Tongue (tissue), 2 donors: ENCODE data around the gene CHRD. TPM values are rescaled to one million over a fixed set of nuclear protein-coding genes. Genes with fewer than 3 reads are reported as not detected.
"Not testable (repeated sequence)": the region's sequence is repeated elsewhere in the genome, so short reads cannot be mapped to it uniquely, and the experiment has no call there.

Experiments used
- DNase-seq: peaks from one replicate; pipeline ENCODE4 v3.0.0-alpha.2; 2015
- total RNA-seq: library from RNA; depleted of rRNA; stranded (reverse); fragments of >200 nt; gene quantifications from one replicate; pipeline ENCODE4 v1.2.3, GENCODE V29; 2014

CHRD gene
- 33.5 TPM for total RNA-seq

DNA sequence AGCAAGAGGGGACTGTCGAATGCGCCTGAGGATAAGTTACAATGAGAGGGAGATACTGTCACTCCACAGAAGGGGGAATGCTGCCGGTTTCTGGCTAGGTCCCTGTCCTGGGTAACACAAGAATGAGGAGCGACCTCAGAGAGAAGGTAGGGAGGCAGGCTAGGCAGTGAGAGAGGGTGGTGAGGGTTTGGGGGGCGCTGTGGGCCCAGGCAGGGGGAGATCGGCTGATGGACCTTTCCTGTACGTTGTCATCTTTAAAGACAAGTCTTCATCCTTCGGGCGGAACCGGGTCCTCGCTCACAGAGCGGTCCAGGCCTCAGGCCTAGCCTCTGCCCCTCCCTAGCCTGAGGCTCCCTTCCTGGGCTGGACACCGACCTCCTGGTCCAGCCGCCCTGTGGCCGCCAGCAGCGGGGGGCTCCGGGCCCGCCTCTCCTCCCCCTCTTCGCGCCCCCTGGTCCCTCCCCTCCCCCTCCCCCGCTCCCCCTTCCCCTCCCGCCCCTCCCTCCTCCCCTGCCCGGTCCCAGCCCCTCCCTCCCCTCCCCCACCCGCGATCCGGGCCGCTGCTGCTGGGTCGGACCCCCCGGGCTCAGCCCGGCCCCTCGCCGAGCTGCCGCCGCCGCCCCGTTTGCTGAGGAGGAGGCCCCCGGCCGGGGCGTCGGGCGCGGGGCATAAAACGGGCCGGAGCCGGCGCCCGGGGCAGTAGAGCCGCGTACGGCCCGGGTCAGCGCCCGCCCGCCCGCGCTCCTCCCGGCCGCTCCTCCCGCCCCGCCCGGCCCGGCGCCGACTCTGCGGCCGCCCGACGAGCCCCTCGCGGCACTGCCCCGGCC lies at the start of gene CHRD:
Gene CHRD (plus strand): TSS at position 697 of the 827 bp plus-strand sequence. CDS start 265 bp downstream, outside the sequence.
- DNase-seq = peak; percentile 53

DNA sequence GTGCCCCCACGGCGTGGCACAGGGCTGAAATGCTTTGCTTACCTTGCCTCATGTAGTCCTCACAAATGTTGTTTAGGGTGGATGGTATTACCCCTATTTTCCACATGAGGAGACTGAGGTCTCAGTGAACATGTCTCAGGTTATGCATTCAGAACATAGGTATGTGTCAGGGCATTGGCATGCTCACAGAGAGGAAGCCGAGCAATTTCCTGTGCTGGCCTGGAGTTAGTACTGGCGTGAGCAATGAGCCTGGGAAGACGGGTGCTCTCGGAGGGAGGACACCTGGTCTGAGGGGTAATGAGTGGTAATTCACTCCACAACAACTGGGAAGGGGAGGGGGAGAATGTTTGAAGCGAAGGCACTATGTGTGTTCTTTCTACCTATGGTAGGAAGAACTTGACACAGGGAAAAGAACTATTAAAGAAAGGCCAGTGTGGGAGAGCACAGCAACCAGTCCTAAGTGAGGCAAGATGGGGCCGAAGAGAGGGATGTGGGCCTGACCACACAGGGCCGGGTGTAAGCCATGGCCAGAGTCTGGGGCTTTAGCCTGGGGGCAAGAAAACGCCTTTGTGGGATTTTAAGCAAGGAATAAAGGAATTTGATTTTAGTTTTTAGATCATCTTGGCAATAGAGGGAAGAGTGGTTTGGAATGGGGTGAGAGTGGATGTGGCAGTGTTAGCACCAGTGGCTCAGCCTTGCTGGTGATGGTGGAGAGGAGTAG lies 47.3 kb upstream of the CHRD start:
- no peak for DNase-seq

DNA sequence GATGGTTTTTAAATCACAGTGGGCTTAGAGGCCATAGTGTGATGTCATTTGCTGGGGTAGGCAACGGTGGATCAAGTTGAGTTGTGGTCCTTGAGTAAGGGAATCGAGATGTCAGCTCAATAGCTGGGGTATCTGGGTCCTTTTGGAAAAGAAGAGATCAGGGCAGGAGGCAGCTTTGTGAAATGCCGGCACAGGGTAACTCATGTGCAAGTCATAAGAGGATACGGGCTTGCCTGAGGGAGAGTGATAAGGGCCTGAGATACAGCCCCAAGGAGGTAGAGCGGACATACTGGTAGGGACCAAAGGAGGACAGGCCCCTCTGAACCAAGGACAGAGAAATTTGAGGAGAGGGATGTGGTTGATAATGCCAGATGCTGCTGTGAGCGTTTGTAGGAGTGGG lies 46.7 kb upstream of the CHRD start:
- DNase-seq = no peak

DNA sequence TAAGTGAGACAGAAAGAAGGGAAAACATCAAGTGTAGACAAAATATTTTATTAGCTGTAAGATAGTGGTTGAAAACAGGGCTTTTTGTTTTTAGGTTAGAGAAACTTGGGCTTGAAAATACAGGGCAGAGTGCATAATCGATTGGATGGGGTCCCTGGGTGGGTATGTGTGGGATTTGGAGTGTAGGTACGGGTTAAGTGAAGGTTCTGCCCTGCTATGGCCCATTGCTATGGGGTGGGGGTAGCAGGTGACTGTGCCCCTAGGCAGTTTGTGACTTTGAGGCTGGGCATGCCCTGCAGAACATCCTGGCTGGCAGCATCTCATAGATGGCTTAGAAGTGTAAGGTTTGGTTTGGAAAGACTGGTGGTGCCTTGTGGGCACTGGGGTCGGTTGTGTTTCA lies 46.2 kb upstream of the CHRD start:
- DNase-seq = no peak

DNA sequence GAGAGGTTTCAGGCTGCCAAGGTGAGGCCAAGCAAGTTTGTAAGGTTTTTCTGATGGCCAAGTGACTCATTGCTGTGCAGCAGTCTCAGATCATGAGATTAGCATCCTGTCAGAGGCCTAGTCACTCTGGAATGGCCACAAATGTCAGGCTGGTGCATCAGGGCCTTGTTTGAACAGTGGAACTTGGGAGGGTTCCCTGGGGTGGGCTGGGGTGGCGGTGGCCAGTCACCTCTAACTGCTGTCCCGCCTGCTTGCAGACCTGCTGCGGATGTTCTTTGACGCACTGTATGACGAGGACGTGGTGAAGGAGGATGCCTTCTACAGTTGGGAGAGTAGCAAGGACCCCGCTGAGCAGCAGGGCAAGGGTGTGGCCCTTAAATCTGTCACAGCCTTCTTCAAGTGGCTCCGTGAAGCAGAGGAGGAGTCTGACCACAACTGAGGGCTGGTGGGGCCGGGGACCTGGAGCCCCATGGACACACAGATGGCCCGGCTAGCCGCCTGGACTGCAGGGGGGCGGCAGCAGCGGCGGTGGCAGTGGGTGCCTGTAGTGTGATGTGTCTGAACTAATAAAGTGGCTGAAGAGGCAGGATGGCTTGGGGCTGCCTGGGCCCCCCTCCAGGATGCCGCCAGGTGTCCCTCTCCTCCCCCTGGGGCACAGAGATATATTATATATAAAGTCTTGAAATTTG lies 45.2 kb upstream of the CHRD start:
- DNase-seq = no peak

DNA sequence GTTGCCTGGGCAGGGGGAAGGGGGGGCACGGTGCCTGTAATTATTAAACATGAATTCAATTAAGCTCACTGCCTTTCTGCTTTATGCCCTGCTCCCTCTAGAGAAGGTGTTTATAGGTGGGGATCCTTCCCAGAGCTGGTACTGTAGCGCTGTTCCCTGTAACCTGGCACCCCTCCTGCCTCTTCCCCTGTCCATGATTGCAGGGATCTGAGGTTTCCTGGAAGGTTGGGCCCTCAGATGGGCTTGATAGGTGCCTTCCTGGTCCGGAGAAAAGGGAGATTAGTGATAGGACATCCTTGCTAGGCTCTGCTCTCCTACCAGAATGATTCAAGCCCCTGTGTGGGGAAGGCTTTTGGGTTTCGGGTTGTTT lies 44.6 kb upstream of the CHRD start:
- no peak for DNase-seq

DNA sequence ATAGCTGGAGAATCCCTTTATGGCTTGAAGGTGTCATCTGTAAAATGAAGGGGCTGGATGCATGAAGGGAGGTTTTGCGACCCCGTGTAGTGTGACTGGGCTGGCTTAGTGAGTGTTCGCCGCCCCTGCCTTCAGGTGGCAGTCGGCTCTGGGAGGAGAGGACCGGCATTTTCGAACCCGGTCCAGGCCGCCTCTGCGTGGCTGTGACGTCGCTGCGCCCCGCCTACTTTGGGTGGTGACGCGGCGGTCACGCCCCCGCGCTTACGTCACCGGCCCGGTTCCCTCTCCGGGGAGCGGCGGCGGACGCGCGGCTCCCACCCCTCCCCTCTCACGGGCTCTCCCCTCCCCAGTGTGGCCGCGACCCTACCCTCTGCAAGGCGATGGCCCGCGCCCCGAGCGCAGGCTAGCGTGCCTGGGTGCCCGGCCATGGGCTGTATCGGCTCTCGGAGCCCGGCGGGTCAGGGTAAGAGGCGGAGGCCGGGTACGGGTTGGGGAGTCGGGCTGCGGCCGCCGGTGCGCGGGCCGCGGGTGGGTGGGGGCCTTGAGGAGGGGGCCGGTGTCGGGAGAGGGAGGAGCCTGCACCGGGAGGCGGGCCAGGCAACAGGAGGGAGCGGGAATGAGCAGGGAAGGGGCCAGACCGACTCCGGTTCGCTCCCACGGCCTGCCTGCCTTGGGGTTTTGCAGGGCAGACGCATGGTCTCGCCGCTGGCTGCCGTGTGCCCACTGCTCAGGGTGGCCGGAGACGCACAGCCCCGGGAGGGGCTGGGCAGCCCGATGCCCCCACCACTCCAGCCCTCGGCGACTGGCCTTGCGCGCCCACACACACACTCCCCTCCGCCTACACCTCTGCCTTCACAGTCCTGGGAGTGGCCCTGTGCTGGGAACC lies 44.0 kb upstream of the CHRD start:
- DNase-seq = peak; percentile 93

DNA sequence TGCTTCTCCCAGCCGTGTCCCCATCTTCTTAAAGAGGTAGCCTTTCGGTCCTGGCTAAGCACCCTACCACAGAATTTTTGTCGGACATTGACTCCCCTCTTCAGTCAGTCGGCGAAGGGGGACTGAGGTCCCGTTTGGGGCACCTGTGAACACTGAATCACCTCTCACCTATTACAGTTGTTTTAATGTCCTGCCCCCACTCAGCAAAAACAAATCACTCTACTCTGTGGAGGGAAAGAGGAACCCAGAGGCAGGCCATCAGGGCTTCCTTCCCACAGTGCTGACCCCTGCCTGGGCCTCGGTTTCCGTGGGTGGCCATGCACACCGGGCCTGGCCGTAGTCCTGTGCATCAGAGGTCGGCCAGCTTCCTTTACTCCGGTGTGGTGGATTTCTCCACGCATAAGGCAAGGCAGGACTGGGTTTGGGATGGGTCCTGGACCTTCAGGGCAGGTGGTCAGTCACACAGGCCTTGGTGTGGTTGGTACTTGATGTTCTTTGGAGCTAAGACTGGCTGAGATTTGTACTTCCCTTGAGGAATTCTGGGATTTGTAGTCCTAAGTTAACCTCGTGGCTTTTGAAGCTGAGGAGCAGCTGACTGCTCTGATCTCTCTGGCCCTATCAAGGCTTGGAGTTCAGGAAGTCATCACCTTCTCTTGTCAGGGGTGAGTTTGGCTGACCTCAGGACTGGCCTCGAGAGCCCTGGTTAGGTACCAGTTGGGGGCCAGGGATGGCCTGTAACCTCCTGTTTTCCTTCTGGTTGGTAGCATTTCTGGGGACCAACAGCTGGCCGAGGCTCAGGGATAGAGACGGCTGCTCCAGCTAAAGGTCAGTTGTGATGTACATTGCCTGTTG lies 43.1 kb upstream of the CHRD start:
- peak; percentile 75 for DNase-seq

DNA sequence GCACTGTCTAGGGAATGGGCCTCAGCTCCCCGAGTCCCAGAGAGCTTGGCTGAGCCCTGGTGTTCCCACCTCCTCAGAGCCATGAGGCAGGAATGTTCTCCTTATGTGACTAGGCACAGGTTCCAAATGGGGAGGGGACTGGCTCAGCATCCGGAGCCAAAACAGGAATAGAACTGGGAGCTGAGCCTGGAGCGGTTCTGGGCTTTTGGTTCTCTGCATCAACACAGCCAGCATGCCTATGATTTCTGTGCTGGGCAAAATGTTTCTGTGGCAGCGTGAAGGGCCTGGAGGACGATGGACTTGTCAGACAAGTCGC lies 42.5 kb upstream of the CHRD start, which contains the start of gene FAM131A:
Gene FAM131A (plus strand): TSS at position 202 of the 316 bp plus-strand sequence. CDS start 31 bp downstream, at position 233.
- DNase-seq = peak; percentile 83

DNA sequence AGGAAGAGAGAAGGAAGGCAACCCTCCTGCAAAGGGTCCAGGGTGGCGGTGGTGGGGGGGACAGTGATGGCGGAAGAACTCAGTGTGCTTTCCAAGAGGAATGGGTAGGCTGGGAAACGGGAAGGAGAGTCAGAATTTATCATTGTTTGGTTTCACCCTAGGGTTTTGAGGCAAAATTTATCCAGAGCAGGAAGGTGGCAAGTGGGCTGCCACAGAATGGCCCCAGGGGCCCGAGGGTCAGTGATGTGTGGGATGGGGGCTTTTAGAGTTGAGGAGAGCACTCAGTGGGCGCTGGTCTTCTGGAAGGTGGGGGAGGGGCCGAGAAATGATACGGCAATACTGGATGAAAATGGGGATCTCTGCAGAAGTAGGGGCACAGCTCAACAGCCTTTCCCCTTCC lies 41.9 kb upstream of the CHRD start:
- no peak for DNase-seq

DNA sequence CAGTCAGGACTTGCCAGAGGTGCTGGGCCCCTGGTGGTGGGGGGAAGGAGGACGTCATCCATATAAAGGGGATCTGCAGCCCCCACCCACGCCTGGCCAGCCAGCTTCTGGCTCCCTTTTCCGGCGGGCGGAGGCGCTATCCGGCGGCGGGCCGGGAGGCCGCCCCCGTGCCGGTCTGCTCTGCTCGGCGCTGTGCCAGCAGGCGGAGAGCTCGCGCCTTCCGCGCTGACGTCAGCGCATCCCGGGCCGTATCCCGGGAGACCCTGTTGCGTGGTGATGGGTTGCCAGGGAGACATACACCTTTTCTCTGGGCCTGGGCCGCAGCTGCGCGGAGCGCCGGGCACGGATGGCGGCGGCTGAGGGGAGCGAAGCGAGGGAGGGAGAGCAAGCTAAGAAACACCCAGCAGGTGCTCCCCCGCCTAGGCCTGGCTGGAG lies 41.3 kb upstream of the CHRD start:
- DNase-seq = peak; percentile 92

DNA sequence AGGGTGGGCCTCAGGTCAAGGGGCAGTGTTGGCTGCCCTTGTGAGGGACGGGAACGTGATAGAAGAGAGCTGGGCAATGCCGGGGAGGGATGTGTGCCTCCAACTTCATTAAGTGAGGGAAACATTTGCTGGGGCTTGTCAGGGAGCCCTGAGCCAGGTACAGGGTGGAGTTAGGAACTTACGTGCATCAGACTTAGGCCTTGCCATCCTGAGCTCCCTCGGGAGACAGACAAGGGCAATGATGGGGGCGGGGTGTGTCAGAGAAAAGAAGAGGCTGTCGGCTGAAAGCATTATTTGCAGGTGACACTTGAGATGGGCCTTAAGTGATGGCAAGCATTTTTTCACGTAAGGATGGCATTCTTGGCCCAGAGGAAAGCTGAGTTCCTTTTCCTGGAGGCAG lies 40.9 kb upstream of the CHRD start:
- no peak for DNase-seq

DNA sequence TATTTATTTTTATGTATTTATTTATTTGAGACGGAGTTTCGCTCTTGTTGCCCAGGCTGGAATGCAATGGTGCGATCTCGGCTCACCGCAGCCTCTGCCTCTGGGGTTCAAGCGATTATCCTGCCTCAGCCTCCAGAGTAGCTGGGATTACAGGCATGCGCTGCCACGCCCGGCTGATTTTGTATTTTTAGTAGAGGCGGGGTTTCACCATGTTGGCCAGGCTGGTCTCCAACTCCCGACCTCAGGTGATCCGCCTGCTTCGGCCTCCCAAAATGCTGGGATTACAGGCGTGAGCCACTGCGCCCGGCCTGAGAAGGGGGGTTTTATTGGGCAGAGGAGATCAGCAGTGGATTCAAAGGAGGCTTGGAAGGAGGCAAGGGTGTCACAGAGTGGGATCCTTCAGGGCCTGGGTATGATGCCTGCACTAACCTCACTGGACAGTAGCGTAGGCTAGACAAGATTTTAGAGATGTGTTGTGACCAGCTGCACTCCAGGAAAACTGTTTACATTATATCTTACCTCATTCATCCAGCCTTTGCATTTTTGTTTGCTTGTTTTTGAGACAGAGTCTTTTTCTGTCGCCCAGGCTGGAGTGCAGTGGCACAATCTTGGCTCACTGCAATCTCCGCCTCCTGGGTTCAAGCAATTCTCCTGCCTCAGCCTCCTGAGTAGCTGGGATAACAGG lies 40.3 kb upstream of the CHRD start:
- not testable (repeated sequence) for DNase-seq

DNA sequence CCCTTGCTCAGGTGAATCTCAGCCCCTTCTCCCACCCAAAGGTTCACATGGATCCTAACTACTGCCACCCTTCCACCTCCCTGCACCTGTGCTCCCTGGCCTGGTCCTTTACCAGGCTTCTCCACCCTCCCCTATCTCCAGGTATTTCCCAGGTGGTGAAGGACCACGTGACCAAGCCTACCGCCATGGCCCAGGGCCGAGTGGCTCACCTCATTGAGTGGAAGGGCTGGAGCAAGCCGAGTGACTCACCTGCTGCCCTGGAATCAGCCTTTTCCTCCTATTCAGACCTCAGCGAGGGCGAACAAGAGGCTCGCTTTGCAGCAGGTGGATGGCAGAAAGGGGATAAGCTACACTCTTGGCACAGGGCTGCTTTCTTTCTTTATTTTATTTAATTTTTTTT lies 37.9 kb upstream of the CHRD start:
- no peak for DNase-seq

DNA sequence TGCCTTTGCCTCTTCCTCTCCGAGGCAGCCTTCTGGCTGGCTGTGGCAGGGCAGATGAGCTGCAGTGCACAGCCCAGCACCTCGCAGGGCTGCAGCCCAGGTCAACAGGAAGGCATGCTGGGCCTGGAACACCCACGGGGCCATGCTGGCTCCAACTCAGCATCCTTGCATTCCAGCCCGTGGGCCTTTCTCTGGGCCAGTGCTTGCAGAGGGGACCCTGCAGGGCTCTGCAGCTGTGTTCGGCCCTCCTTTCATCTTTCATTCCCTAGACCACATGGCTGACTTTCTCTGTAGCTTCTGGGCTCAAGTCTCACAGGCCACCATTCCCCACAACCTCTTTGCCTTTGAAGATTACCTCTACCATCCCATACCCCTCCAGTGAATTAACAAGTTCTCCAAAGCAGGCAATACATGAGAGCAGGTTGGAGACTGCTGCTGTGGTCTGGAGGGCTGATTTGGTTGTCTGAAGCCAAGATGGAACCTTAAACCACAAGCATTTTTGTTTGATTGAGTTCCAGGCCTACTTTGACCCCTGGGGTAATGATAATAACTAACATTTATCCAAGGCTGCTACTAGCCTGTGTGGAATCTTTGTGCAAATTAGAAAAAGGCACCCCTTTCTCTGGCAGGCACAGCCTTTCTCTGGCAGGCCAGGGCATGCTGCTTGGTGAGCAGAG lies 36.5 kb upstream of the CHRD start:
- no peak for DNase-seq

DNA sequence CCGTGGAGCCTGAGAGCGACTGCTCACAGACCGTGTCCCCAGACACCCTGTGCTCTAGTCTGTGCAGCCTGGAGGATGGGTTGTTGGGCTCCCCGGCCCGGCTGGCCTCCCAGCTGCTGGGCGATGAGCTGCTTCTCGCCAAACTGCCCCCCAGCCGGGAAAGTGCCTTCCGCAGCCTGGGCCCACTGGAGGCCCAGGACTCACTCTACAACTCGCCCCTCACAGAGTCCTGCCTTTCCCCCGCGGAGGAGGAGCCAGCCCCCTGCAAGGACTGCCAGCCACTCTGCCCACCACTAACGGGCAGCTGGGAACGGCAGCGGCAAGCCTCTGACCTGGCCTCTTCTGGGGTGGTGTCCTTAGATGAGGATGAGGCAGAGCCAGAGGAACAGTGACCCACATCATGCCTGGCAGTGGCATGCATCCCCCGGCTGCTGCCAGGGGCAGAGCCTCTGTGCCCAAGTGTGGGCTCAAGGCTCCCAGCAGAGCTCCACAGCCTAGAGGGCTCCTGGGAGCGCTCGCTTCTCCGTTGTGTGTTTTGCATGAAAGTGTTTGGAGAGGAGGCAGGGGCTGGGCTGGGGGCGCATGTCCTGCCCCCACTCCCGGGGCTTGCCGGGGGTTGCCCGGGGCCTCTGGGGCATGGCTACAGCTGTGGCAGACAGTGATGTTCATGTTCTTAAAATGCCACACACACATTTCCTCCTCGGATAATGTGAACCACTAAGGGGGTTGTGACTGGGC lies 35.1 kb upstream of the CHRD start:
- DNase-seq = no peak

DNA sequence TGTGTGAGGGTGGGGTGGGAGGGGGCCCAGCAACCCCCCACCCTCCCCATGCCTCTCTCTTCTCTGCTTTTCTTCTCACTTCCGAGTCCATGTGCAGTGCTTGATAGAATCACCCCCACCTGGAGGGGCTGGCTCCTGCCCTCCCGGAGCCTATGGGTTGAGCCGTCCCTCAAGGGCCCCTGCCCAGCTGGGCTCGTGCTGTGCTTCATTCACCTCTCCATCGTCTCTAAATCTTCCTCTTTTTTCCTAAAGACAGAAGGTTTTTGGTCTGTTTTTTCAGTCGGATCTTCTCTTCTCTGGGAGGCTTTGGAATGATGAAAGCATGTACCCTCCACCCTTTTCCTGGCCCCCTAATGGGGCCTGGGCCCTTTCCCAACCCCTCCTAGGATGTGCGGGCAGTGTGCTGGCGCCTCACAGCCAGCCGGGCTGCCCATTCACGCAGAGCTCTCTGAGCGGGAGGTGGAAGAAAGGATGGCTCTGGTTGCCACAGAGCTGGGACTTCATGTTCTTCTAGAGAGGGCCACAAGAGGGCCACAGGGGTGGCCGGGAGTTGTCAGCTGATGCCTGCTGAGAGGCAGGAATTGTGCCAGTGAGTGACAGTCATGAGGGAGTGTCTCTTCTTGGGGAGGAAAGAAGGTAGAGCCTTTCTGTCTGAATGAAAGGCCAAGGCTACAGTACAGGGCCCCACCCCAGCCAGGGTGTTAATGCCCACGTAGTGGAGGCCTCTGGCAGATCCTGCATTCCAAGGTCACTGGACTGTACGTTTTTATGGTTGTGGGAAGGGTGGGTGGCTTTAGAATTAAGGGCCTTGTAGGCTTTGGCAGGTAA lies 34.3 kb upstream of the CHRD start:
- DNase-seq = peak; percentile 59

DNA sequence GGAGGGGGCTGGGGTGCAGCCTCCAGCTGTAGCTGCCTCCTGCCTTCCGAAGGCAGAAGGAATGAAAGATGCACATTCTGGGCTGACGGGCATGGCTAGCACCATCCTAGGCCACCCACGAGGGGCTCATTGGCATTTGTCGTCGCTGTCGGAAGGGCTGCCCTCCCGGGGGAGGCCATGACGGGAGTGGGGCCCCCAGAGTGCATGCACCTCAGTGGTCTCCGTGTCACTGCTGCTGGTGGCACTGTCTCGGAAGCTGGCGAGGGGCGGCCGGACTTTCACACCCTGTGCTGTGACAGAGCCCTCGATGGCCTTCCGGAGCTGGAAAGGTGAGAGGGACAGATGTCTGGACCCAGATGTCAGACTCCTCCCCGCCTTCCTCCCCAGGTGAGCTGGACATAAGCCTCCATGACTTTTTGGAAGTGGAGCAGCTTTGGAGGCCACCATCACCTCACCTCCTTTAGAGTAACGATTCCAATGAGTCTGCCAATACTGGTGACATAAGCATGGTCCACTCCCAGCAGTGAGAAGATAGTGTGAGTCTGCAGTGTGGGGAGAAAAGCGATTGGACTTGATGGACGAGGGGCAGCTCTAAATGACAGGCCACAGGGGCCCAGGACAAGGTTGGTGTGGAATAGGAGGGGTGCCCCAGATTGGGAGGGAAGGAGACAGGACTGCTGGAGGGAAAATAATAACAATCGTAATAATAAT lies 33.2 kb upstream of the CHRD start:
- no peak for DNase-seq
